HCT116 (cell line): ENCODE data around the gene ACTR1A.

Source experiments
- CTCF ChIP-seq, 3 experiments: fragments of 200-600 bp in 1 of 3; sonication (generic) in 1 of 3; IDR thresholded peaks in 2 of 3; conservative IDR thresholded peaks in 1 of 3; 2 replicates each; pipeline ENCODE4 v1.5.1; 2012 to 2017; ENCODE audit warnings: low read depth in 2 of 3, low read length in 2 of 3, antibody characterized with exemption in 1 of 3, borderline replicate concordance in 1 of 3, control low read depth in 1 of 3, mild to moderate bottlenecking in 1 of 3, mixed read lengths in 1 of 3, mixed run types in 1 of 3, moderate library complexity in 1 of 3; ENCODE audit not compliant: insufficient read depth in 1 of 3
- EZH2 ChIP-seq: fragments of 200-600 bp; sonication (generic); IDR thresholded peaks from 2 replicates; pipeline ENCODE4 v1.6.1; 2017; ENCODE audit warnings: antibody characterized with exemption, mixed run types
- EZH2phosphoT487 ChIP-seq: fragments of 200-600 bp; IDR thresholded peaks from 2 replicates; pipeline ENCODE4 v1.6.1; 2018; ENCODE audit warnings: antibody characterized with exemption, borderline replicate concordance
- POLR2A ChIP-seq: IDR thresholded peaks from 2 replicates; pipeline ENCODE4 v1.7.0; 2011; ENCODE audit warnings: borderline replicate concordance; ENCODE audit not compliant: insufficient read depth, insufficient read length; ENCODE audit errors: extremely low read depth
- ZBTB33 ChIP-seq: IDR thresholded peaks from 2 replicates; pipeline ENCODE4 v1.6.1; 2011; ENCODE audit warnings: mild to moderate bottlenecking, low read length, moderate library complexity; ENCODE audit not compliant: insufficient replicate concordance; ENCODE audit errors: extremely low read depth

- no peak for TF ChIP-seq CTCF (IDR thresholded peaks at IDR 0.05 in 2 of 3, conservative IDR thresholded peaks at IDR 0.05 in 1 of 3; ENCODE audit: borderline replicate concordance in 1 of 3, insufficient read depth in 1 of 3, low read depth in 2 of 3, low read length in 2 of 3)
- no peak for TF ChIP-seq ZBTB33
- TF ChIP-seq POLR2A, result no peak
- no peak for TF ChIP-seq EZH2
- TF ChIP-seq EZH2phosphoT487, result no peak
Observed at GRCh38 chr10:102519246-102519825, 16.8 kb upstream of the ACTR1A start.
